ENCODE measurements around the gene EPHB1.

- no peak for TF ChIP-seq EZH2 (IDR thresholded peaks at IDR 0.05)
- TF ChIP-seq POLR2AphosphoS5 (IDR thresholded peaks at IDR 0.05; ENCODE audit: borderline replicate concordance, low read depth, low read length): no peak
These were observed 203.8 kb downstream of the EPHB1 start for GRCh38 chr3:134998855-134999254.
